Astrocyte (in vitro differentiated cells and primary cell): ENCODE data around the gene PTPRN.

Experiments used
- CTCF ChIP-seq: IDR thresholded peaks from 2 replicates; pipeline ENCODE4 v1.5.1; 2011; ENCODE audit warnings: low read depth, mild to moderate bottlenecking, inconsistent platforms, low read length, moderate library complexity; ENCODE audit not compliant: insufficient read depth
- EZH2 ChIP-seq: IDR thresholded peaks from 2 replicates; pipeline ENCODE4 v1.6.1; 2012; ENCODE audit warnings: mild to moderate bottlenecking, low read length, inconsistent platforms; ENCODE audit not compliant: insufficient read depth

- TF ChIP-seq CTCF, result no peak
- TF ChIP-seq EZH2, result no peak
Measured at GRCh38 chr2:219286436-219287115, 22.6 kb downstream of the PTPRN start.
